Mesendoderm (in vitro differentiated cells): ENCODE measurements around the gene GTF2I.
"Not testable (repeated sequence)": the region's sequence is repeated elsewhere in the genome, so short reads cannot be mapped to it uniquely, and the experiment has no call there.

ENCODE experiments used
- DNase-seq: peaks from one replicate; pipeline ENCODE4 v3.0.0; 2013
- H2AK5ac ChIP-seq: 2 replicates; pipeline ENCODE4 v1.6.1; 2013; ENCODE audit warnings: low read length, inconsistent platforms
- H2BK120ac ChIP-seq: 2 replicates; pipeline ENCODE4 v1.6.1; 2013; ENCODE audit warnings: low read depth, mild to moderate bottlenecking, low read length, moderate library complexity, mixed read lengths
- H2BK15ac ChIP-seq: replicated peaks from 2 replicates; pipeline ENCODE4 v1.6.1; 2013; ENCODE audit warnings: low read depth, mild to moderate bottlenecking, moderate library complexity
- H2BK5ac ChIP-seq: 2 replicates; pipeline ENCODE4 v1.6.1; 2013; ENCODE audit warnings: low read length, inconsistent platforms
- H3K18ac ChIP-seq: 2 replicates; pipeline ENCODE4 v1.6.1; 2013; ENCODE audit warnings: mild to moderate bottlenecking, low read length, mixed read lengths
- H3K23ac ChIP-seq: one replicate; pipeline ENCODE4 v1.6.1; 2013; ENCODE audit warnings: low read length
- H3K27ac ChIP-seq: 2 replicates; pipeline ENCODE4 v1.5.1; 2013; ENCODE audit warnings: low read depth, mild to moderate bottlenecking, inconsistent platforms, low read length, moderate library complexity
- H3K27me3 ChIP-seq: 2 replicates; pipeline ENCODE4 v1.6.1; 2013; ENCODE audit warnings: low read length, control low read depth, mild to moderate bottlenecking, inconsistent platforms; ENCODE audit not compliant: insufficient read depth, poor library complexity
- H3K36me3 ChIP-seq: 2 replicates; pipeline ENCODE4 v1.6.1; 2013; ENCODE audit warnings: low read length, inconsistent platforms; ENCODE audit not compliant: control insufficient read depth, insufficient read depth
- H3K4ac ChIP-seq: one replicate; pipeline ENCODE4 v1.6.1; 2013; ENCODE audit warnings: low read depth, mild to moderate bottlenecking, low read length, moderate library complexity
- H3K4me1 ChIP-seq: 2 replicates; pipeline ENCODE4 v1.6.1; 2013; ENCODE audit warnings: low read depth, low read length, inconsistent platforms; ENCODE audit not compliant: control insufficient read depth
- H3K4me2 ChIP-seq: 2 replicates; pipeline ENCODE4 v1.6.1; 2013; ENCODE audit warnings: low read length
- H3K4me3 ChIP-seq: 2 replicates; pipeline ENCODE4 v1.5.1; 2013; ENCODE audit warnings: mild to moderate bottlenecking, low read length
- H3K56ac ChIP-seq: one replicate; pipeline ENCODE4 v1.6.1; 2013; ENCODE audit warnings: low read length
- H3K79me1 ChIP-seq: 2 replicates; pipeline ENCODE4 v1.6.1; 2013; ENCODE audit warnings: low read length, inconsistent platforms
- H3K79me2 ChIP-seq: 2 replicates; pipeline ENCODE4 v1.6.1; 2013; ENCODE audit warnings: mild to moderate bottlenecking, low read length; ENCODE audit not compliant: control insufficient read depth, insufficient read depth
- H3K9ac ChIP-seq: 2 replicates; pipeline ENCODE4 v1.6.1; 2013; ENCODE audit warnings: low read length, inconsistent platforms
- H4K5ac ChIP-seq: one replicate; pipeline ENCODE4 v1.6.1; 2013; ENCODE audit warnings: low read length
- H4K8ac ChIP-seq: one replicate; pipeline ENCODE4 v1.6.1; 2013; ENCODE audit warnings: low read depth, mild to moderate bottlenecking, control low read depth, low read length, moderate library complexity
- WGBS: extraction: QIAGEN DNeasy Blood & Tissue Kit; methylation state at CpG from one replicate; pipeline ENCODE4 v1.1.7; 2013; ENCODE audit warnings: low lambda C conversion rate, missing lambda C conversion rate; ENCODE audit not compliant: insufficient coverage; ENCODE audit errors: extremely low coverage; 5-methylcytosine and 5-hydroxymethylcytosine counted together

The GTF2I gene

DNA sequence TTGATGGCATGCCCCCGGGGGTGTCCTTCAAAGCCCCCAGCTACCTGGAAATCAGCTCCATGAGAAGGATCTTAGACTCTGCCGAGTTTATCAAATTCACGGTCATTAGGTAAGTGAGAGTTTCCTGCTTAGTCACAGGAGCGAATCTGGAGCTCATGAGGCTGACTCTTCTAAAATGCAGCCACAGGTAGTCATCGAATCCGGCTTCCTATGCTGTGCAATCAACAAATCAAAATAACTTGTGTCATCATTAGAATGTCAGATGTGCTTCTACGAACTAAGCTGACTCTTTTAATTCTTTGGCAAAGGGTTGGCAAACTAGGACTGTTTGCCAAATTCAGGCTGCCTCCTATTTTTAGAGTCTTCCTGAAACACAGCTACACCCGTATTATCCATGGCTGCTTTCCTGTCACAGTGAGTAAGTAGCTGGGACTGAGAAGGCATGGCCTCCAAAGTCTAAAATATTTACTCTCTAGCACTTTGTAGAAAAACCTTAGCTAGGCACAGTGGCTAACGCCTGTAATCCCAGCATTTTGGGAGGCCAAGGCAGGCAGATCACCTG, 96.5 kb downstream of the GTF2I start:
- not testable (repeated sequence) for H3K18ac ChIP-seq, H3K4me1 ChIP-seq, H3K79me1 ChIP-seq, H3K4me3 ChIP-seq, H2AK5ac ChIP-seq, H3K9ac ChIP-seq, H3K4ac ChIP-seq, H3K27ac ChIP-seq, H3K56ac ChIP-seq, H3K27me3 ChIP-seq, H4K8ac ChIP-seq, H2BK5ac ChIP-seq, H2BK120ac ChIP-seq, H2BK15ac ChIP-seq, H3K4me2 ChIP-seq, DNase-seq, H4K5ac ChIP-seq, H3K23ac ChIP-seq, H3K36me3 ChIP-seq, H3K79me2 ChIP-seq
- no CpG with 5 or more reads among the region's 9 CpGs for WGBS

DNA sequence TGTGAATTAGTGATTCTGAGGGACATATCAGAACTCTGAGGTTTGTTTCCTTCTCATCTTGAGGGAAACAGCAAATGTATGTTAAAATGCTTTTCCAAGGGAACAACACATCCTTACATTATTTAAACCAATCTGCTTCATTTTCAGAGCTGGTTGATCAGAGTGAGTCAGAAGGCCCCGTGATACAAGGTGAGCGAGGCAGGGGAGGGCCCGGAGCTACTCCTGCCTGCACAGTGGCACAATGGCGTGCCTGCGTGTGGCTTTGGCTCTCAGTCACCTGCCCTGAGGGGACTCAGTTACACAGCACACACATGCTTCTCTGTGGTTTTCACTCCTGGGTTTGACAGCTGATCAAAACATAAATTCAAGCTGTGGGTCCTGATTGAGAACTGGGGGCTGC, 99.2 kb downstream of the GTF2I start:
- H3K79me2 ChIP-seq, H2BK120ac ChIP-seq, H3K79me1 ChIP-seq, H3K4me2 ChIP-seq, H4K5ac ChIP-seq, H2BK15ac ChIP-seq, H3K9ac ChIP-seq, H3K4me1 ChIP-seq, H3K18ac ChIP-seq, H3K27me3 ChIP-seq, DNase-seq, H3K27ac ChIP-seq, H2AK5ac ChIP-seq, H2BK5ac ChIP-seq, H3K4ac ChIP-seq, H3K36me3 ChIP-seq, H4K8ac ChIP-seq, H3K56ac ChIP-seq, H3K23ac ChIP-seq, H3K4me3 ChIP-seq: not testable (repeated sequence)
- WGBS, result no CpG with 5 or more reads among the region's 5 CpGs

DNA sequence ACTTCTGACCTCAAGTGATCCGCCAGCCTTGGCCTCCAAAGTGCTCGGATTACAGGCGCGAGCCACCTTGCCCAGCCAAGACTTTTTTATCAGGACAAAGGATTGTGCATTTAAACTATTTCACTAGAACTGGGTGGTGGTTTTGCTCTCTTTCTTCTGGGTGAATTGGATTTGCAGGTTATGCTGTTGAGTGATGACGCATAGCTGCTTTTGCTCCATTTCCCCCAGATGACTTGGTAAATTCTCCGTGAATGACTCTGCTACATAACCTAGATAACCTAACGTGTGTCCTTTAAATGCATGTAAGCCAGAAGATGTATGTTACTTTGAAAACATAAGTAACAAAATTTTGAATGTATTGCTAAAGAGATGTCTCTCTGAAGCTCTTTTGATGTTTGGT, 100.8 kb downstream of the GTF2I start:
- H3K23ac ChIP-seq, DNase-seq, H3K79me2 ChIP-seq, H3K4me2 ChIP-seq, H3K9ac ChIP-seq, H3K27me3 ChIP-seq, H2AK5ac ChIP-seq, H3K36me3 ChIP-seq, H3K4me1 ChIP-seq, H2BK15ac ChIP-seq, H4K8ac ChIP-seq, H2BK5ac ChIP-seq, H4K5ac ChIP-seq, H2BK120ac ChIP-seq, H3K56ac ChIP-seq, H3K18ac ChIP-seq, H3K79me1 ChIP-seq, H3K4me3 ChIP-seq, H3K27ac ChIP-seq, H3K4ac ChIP-seq: not testable (repeated sequence)
- no CpG with 5 or more reads among the region's 7 CpGs for WGBS

DNA sequence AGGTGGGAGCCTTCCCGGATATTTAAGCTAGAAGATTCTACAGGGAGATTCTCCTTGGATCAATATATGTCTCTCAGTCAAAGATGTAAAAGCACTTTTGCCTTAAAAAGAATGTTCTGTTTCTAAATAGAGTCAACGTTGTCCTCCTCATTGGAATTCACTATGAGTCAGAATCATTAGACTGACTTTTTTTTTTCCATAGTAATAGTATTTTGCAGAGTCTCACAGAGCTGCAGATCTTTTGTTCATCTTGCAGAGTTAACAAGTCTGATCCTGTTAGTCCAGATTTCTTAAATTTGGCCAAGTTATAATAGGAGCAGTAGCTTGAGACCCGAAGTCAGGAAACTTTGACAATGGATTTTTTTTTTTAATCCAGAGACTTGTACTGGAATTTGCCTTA, 101.5 kb downstream of the GTF2I start:
- not testable (repeated sequence) for H3K4ac ChIP-seq

DNA sequence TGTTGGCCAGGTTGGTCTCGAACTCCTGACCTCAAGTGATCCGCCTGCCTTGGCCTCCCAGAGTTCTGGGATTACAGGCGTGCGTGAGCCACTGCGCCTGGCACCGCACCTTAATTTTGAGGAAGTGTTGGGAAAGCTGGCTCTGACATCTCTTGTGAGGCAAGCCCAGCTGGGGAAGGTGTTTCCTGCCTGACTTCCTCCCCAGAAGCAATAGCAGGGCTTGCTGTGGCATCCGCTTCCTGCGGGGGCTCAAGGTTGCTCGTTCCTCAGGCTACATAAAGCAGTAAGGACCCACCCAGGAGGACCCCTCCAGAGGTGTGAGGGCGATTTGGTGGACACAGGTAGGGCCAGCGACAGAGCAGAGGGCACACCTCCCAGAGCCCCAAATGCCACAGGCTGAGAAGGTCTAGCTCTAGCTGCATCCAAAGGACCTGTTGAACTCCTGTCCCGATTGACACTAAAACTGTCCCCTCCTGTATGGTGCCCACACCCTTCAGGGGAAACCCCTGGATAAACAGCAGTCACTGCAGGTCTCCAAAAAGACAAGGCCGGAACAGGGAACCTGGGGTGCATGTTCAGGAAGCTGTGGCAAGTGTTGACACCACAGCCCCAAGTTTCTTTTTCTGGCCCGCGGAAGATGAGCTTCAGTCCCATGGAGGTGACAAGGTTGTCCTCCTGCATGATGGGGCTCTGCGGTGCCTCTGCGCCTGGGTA, 107.8 kb downstream of the GTF2I start:
- not testable (repeated sequence) for H3K56ac ChIP-seq, H2BK15ac ChIP-seq, H3K27me3 ChIP-seq, H2AK5ac ChIP-seq, H3K4me1 ChIP-seq, H4K8ac ChIP-seq, H3K27ac ChIP-seq, H3K23ac ChIP-seq, H3K9ac ChIP-seq, H3K4ac ChIP-seq, H3K18ac ChIP-seq, H3K36me3 ChIP-seq, H2BK120ac ChIP-seq, H3K79me1 ChIP-seq, DNase-seq, H3K4me2 ChIP-seq, H4K5ac ChIP-seq, H2BK5ac ChIP-seq, H3K79me2 ChIP-seq, H3K4me3 ChIP-seq
- no CpG with 5 or more reads among the region's 17 CpGs for WGBS

More for the DNA sequence above, 101.5 kb downstream of the GTF2I start:
- not testable (repeated sequence) for H2AK5ac ChIP-seq, H3K4me3 ChIP-seq, H3K23ac ChIP-seq, H3K79me1 ChIP-seq, H4K5ac ChIP-seq, DNase-seq, H2BK5ac ChIP-seq, H3K79me2 ChIP-seq, H3K36me3 ChIP-seq, H3K18ac ChIP-seq, H2BK15ac ChIP-seq, H3K4me2 ChIP-seq, H3K4me1 ChIP-seq, H3K9ac ChIP-seq, H3K27me3 ChIP-seq, H4K8ac ChIP-seq, H2BK120ac ChIP-seq, H3K56ac ChIP-seq, H3K27ac ChIP-seq
- no CpG with 5 or more reads among the region's 3 CpGs for WGBS

DNA sequence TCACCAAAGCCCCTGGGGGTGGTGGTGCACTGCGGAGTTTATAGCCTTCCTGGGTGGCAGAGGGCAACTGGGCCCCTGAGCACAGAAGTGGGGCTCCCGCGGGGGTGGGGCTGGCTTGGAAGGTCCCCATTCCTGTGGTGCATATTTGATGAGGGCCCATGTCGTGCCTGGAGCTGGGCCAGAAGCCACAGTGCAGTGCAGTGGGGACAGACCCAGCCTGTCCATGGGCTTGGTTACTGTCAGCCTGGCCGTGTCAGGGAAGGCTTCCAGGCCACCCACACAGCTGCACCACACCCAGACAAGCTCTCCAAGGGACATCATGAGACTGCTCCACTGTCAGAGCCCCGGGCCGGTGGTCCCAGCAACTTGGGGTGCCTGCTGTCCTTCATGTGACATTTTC, 109.0 kb downstream of the GTF2I start:
- H3K4me2 ChIP-seq, H2BK15ac ChIP-seq, H3K9ac ChIP-seq, DNase-seq, H4K8ac ChIP-seq, H3K18ac ChIP-seq, H3K4me1 ChIP-seq, H3K79me2 ChIP-seq, H4K5ac ChIP-seq, H3K36me3 ChIP-seq, H3K27me3 ChIP-seq, H2BK5ac ChIP-seq, H3K56ac ChIP-seq, H3K79me1 ChIP-seq, H2AK5ac ChIP-seq, H3K4ac ChIP-seq, H2BK120ac ChIP-seq, H3K27ac ChIP-seq, H3K4me3 ChIP-seq, H3K23ac ChIP-seq: not testable (repeated sequence)
- no CpG with 5 or more reads among the region's 7 CpGs for WGBS
